Natural killer cell treated with Interleukin-12 subunit alpha and Interleukin-12 subunit beta and Interleukin-15 and Interleukin-18, amount 100 ng/mL, for 72 hours (primary cell): ENCODE results near the gene STOML2. TPM values are rescaled to one million over a fixed set of nuclear protein-coding genes. Genes with fewer than 3 reads are reported as not detected.
A peak's percentile ranks its signal among the peaks of the same experiment; 100 is the strongest.

Source experiments
- ATAC-seq, 2 donors: fragments of 150-1000 bp; cut with Tn5 transposase in 1 of 2; sonication (Bioruptor Pico), chemical (Tn5 transposase) in 1 of 2; 2 replicates each; pipeline ENCODE4 v1.10.0; 2021
- DNase-seq: peaks from one replicate; pipeline ENCODE4 v3.0.0; 2022; ENCODE audit warnings: low spot score
- H3K27ac Mint-ChIP-seq, 2 donors: 1 replicate in 1 of 2; 2 replicates in 1 of 2; pipeline ENCODE4 v1.8.0; 2022; ENCODE audit warnings: mixed read lengths in 2 of 2, mild to moderate bottlenecking in 1 of 2, moderate library complexity in 1 of 2
- H3K27me3 Mint-ChIP-seq, 2 donors: 1 replicate in 1 of 2; 2 replicates in 1 of 2; pipeline ENCODE4 v1.8.0; 2022; ENCODE audit warnings: mixed read lengths in 2 of 2
- H3K36me3 Mint-ChIP-seq: one replicate; pipeline ENCODE4 v1.8.0; 2022; ENCODE audit warnings: mixed read lengths
- H3K4me1 Mint-ChIP-seq, 2 donors: 1 replicate in 1 of 2; 2 replicates in 1 of 2; pipeline ENCODE4 v1.8.0; 2022; ENCODE audit warnings: low read depth in 2 of 2, mixed read lengths in 2 of 2, mild to moderate bottlenecking in 1 of 2
- H3K4me3 Mint-ChIP-seq: one replicate; pipeline ENCODE4 v1.8.0; 2022; ENCODE audit warnings: mixed read lengths
- H3K9me3 Mint-ChIP-seq: 2 replicates; pipeline ENCODE4 v1.8.0; 2022; ENCODE audit warnings: mixed read lengths
- total RNA-seq, 2 donors: library from RNA; stranded (reverse); gene quantifications; one replicate each; pipeline ENCODE4 v1.2.3, GENCODE V29; 2022

Gene STOML2
- total RNA-seq, 2 donors from 2014 or later = 138 to 201 TPM

- Mint-ChIP-seq H3K27ac (no peak overlapping the region), H3K4me1 (peaks cover 5 to 9% of the 10 kb centered on the region in 2 donors), H3K9me3 (no peaks in the 10 kb centered on the region), H3K4me3 (no peak overlapping the region), H3K36me3 (peaks cover 28% of the 10 kb centered on the region), H3K27me3 (no peaks in the 10 kb centered on the region)
- ATAC-seq (peak in 1 of 2 donors; percentile 62), DNase-seq (no peak)
Observed at GRCh38 chr9:35051069-35051967, 51.6 kb downstream of the STOML2 start.

Other genes with a start within 250 kb of the STOML2 start
- not detected for gene PHF24, start 144.8 kb downstream of the STOML2 start, total RNA-seq
- 1 to 10 TPM; 1.7 to 5.0 TPM for gene DNAJB5, start 113.4 kb downstream of the STOML2 start, total RNA-seq
- gene VCP, start 30.5 kb downstream of the STOML2 start, total RNA-seq = 100 to 1,000 TPM; 436 to 450 TPM
- gene FANCG, start 23.2 kb downstream of the STOML2 start, total RNA-seq = 100 to 1,000 TPM in 1 of 2 donors, 10 to 100 TPM in 1; 74.9 to 185 TPM
- gene PIGO, start 6.5 kb downstream of the STOML2 start, total RNA-seq = 10 to 100 TPM; 23.7 to 24.5 TPM
- 10 to 100 TPM; 13.1 to 19.6 TPM for gene ATOSB, start 12.7 kb upstream of the STOML2 start, total RNA-seq
- gene UNC13B, start 58.9 kb upstream of the STOML2 start, total RNA-seq = 1 to 10 TPM in 1 of 2 donors, under 1 TPM in 1; 1.00 to 1.1 TPM